ENCODE measurements around the gene SUPT6H.

The SUPT6H gene

DNA sequence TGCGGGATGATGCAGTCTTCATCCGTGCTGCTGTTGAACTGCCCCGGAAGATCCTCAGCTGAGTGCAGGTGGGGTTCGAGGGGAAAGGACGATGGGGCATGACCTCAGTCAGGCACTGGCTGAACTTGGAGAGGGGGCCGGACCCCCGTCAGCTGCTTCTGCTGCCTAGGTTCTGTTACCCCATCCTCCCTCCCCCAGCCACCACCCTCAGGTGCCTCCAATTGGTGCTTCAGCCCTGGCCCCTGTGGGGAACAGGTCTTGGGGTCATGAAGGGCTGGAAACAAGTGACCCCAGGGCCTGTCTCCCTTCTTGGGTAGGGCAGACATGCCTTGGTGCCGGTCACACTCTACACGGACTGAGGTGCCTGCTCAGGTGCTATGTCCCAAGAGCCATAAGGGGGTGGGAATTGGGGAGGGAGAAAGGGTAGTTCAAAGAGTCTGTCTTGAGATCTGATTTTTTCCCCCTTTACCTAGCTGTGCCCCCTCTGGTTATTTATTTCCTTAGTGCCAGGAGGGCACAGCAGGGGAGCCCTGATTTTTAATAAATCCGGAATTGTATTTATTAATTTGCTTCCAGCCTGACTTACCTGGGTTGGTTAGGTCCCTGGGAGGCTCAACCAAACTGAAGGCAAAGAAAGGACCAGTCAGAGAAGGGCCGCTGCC is 87.6 kb downstream of the SUPT6H start:
- H3K4me3 ChIP-seq (ENCODE audit: low read depth, low read length) = no peak overlapping the region
- no peak for DNase-seq (ENCODE audit: low read depth)
- TF ChIP-seq, protein P1, sequence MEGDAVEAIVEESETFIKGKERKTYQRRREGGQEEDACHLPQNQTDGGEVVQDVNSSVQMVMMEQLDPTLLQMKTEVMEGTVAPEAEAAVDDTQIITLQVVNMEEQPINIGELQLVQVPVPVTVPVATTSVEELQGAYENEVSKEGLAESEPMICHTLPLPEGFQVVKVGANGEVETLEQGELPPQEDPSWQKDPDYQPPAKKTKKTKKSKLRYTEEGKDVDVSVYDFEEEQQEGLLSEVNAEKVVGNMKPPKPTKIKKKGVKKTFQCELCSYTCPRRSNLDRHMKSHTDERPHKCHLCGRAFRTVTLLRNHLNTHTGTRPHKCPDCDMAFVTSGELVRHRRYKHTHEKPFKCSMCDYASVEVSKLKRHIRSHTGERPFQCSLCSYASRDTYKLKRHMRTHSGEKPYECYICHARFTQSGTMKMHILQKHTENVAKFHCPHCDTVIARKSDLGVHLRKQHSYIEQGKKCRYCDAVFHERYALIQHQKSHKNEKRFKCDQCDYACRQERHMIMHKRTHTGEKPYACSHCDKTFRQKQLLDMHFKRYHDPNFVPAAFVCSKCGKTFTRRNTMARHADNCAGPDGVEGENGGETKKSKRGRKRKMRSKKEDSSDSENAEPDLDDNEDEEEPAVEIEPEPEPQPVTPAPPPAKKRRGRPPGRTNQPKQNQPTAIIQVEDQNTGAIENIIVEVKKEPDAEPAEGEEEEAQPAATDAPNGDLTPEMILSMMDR (IDR thresholded peaks at IDR 0.05; ENCODE audit: control insufficient read depth, extremely low read depth, insufficient read depth) = no peak

DNA sequence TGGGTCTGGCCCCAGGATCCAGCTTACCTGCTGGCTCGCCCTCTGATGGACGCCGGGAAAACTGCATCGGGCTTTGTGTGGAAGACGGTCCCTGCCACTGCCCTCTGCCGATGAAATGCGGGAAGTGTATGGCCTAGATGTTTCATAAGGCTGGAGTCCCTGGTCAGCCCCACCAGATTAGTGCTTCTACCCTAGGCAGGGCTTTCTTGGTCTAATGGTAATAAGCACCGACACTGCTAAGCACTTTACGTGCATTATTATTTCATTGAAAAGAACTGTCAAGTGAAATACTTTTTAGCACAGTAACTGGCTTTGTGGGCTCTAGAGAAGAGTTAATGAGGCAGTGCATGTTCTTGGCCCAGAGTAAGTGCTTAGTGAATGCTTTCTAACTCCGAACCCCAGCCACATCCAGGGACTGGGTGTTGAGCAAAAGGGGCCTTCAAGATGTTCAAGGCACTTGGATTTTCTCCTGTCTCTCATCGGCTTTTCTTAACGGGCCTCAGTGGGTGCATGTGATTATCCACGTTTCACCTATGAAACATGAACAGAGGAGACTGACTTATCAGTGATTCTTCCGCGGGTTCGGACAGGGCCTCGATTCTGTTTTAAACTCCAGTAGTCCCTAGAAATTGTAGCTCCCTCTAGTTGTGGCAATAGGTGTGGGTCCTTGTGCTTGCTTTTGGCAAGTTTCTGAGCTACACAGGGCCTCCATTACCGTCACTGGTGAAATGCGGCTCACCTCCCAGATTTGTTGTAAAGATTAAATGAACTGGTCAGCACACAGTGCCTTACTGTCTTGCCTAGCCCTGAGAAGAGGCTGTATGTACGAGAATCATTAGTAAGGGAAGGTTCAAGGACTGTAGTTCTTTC is 88.4 kb downstream of the SUPT6H start:
- no peak overlapping the region for H3K4me3 ChIP-seq (ENCODE audit: low read depth, low read length)
- TF ChIP-seq, protein P1 (IDR thresholded peaks at IDR 0.05; ENCODE audit: control insufficient read depth, extremely low read depth, insufficient read depth) = peak; percentile 99
- DNase-seq (ENCODE audit: low read depth) = peak; percentile 77

DNA sequence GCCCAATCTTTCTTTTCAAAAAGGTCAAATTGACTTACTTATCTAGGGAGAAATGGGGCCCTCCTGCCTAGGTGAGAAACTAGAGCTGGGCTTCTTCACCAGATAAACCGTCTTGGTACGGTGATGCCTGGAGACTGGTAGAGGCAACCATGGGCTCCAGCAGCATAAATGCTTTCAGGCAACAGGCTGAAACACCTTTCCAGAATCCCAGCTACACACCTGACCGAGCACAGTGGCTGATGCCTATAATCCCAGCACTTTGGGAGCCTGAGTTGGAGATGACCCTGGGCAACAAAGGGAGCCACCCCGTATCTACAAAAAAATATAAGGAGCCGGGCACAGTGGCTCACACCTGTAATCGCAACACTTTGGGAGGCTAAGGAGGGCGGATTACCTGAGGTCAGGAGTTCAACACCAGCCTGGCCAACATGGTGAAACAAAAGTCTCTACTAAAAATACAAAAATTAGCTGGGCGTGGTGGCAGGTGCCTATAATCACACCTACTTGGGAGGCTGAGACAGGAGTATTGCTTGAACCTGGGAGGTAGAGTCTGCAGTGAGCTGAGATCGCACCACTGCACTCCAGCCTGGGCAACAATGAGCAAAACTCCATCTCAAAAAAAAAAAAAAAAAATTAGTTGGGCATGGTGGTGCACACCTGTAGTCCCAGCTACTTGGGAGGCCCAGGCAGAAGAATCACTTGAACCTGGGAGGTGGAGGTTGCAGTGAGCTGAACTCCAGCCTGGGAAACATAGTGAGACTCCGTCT is 89.8 kb downstream of the SUPT6H start:
- DNase-seq (ENCODE audit: low read depth) = no peak
- TF ChIP-seq, protein P1 (IDR thresholded peaks at IDR 0.05; ENCODE audit: control insufficient read depth, extremely low read depth, insufficient read depth) = no peak
- H3K4me3 ChIP-seq (ENCODE audit: low read depth, low read length) = no peak overlapping the region
